ENCODE data around the gene AJM1.

DNA sequence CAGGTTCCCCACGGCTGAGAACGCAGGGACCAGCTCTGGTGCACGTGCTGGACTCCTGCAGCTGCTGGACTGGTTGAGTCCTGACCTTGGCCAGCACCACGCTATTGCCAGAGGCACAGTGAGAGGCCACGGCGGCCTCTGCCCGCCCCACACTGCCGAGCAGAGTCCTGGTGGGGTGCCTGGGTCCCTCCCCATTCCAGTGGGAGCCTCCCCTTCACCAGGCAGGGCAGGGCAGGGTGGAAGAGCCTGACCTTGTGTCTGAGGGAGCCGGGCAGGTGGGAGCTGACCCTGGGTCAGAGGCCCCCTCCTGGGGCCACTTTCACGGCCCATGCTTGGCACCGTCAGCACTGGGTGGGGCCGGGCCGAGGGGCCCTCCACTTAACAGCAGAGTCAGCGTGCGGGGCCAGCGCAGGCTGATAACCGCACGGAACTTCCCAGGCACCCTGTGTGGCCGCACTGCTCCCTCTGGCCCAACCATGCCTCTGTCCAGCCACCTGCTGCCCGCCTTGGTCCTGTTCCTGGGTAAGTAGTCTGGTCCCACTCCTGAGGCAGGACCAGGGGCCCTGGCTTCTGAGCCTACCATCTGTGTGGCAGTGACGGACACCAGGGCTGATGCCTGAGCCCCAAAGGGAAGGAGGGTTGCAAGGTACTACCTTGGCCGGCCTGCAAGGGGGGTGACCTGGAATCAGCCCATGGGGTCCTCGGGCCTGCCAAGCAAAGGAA is 9.8 kb downstream of the AJM1 start, which contains the start of gene MAMDC4:
- TF ChIP-seq EP300 (IDR thresholded peaks at IDR 0.05) (no peak), CTCF (IDR thresholded peaks at IDR 0.05) (no peak), POLR2A (IDR thresholded peaks at IDR 0.05) (no peak)

Data from ovary (tissue), 3 donors.